ENCODE measurements around the gene ZDHHC8. TPM values are rescaled to one million over a fixed set of nuclear protein-coding genes. Genes with fewer than 3 reads are reported as not detected.

Gene ZDHHC8
- total RNA-seq, 4 donors from 2014 or later: 14.7 to 56.5 (median 17.1) TPM

- Histone ChIP-seq H3K4me3 (no peak overlapping the region), H3K27ac (no peak overlapping the region), H3K27me3 (peaks cover 3% of the 10 kb centered on the region), H3K9me3 (no peaks in the 10 kb centered on the region), H3K36me3 (no peaks in the 10 kb centered on the region), H3K4me1 (no peaks in the 10 kb centered on the region)
- 57% methylated on average over 10 of the region's 10 CpGs; no CpG with 5 or more reads in 1 of the 2 donors for WGBS, 2 donors (ENCODE audit: low coverage in 1 of 2)
- DNase-seq: no peak
- TF ChIP-seq POLR2AphosphoS5 (IDR thresholded peaks at IDR 0.05): no peak
- no peak for TF ChIP-seq POLR2A (IDR thresholded peaks at IDR 0.05)
- no peak for TF ChIP-seq CTCF (IDR thresholded peaks at IDR 0.05)
- no peak for TF ChIP-seq EP300 (IDR thresholded peaks at IDR 0.05; ENCODE audit: low read depth)
- intact Hi-C loops (cut with DNase I; ENCODE audit: low total_unique reads) (no loop called here), in situ Hi-C loops (cut with MboI; ENCODE audit: low pct_ligation_motif_present in 1 of 4, low pct_unique_long_range_greater_than_20kb in 1 of 4, low sequenced_read_pairs in 3 of 4) (no loop called here)
Measured at GRCh38 chr22:20186183-20186870, 54.7 kb downstream of the ZDHHC8 start.

- WGBS, 2 donors (ENCODE audit: low coverage in 1 of 2): 60% methylated on average over 14 of the region's 14 CpGs; no CpG with 5 or more reads in 1 of the 2 donors
- in situ Hi-C loops (cut with MboI; ENCODE audit: low pct_ligation_motif_present in 1 of 4, low pct_unique_long_range_greater_than_20kb in 1 of 4, low sequenced_read_pairs in 3 of 4) (no loop called here), intact Hi-C loops (cut with DNase I; ENCODE audit: low total_unique reads) (no loop called here)
- Histone ChIP-seq H3K27me3 (peaks cover 3% of the 10 kb centered on the region), H3K9me3 (no peaks in the 10 kb centered on the region), H3K27ac (no peak overlapping the region), H3K4me3 (no peak overlapping the region), H3K4me1 (no peaks in the 10 kb centered on the region), H3K36me3 (no peaks in the 10 kb centered on the region)
- DNase-seq: no peak
- TF ChIP-seq POLR2A (IDR thresholded peaks at IDR 0.05) (no peak), CTCF (IDR thresholded peaks at IDR 0.05) (no peak), POLR2AphosphoS5 (IDR thresholded peaks at IDR 0.05) (no peak), EP300 (IDR thresholded peaks at IDR 0.05; ENCODE audit: low read depth) (no peak)
Measured at GRCh38 chr22:20186871-20187546, 55.4 kb downstream of the ZDHHC8 start.

- no peaks in the 10 kb centered on the region for H3K9me3 ChIP-seq
- 90% methylated on average over 10 of the region's 12 CpGs; no CpG with 5 or more reads in 1 of the 2 donors for WGBS, 2 donors (ENCODE audit: low coverage in 1 of 2)
- no peak for TF ChIP-seq CTCF (IDR thresholded peaks at IDR 0.05)
- TF ChIP-seq POLR2AphosphoS5 (IDR thresholded peaks at IDR 0.05): no peak
- TF ChIP-seq POLR2A (IDR thresholded peaks at IDR 0.05): no peak
- TF ChIP-seq EP300 (IDR thresholded peaks at IDR 0.05; ENCODE audit: low read depth): no peak
- H3K4me3 ChIP-seq: no peak overlapping the region
- intact Hi-C loops (cut with DNase I; ENCODE audit: low total_unique reads) (no loop called here), in situ Hi-C loops (cut with MboI; ENCODE audit: low pct_ligation_motif_present in 1 of 4, low pct_unique_long_range_greater_than_20kb in 1 of 4, low sequenced_read_pairs in 3 of 4) (no loop called here)
- no peak overlapping the region for H3K27ac ChIP-seq
- H3K27me3 ChIP-seq: peaks cover 3% of the 10 kb centered on the region
- DNase-seq: no peak
- H3K4me1 ChIP-seq: no peaks in the 10 kb centered on the region
- H3K36me3 ChIP-seq: no peaks in the 10 kb centered on the region
Measured at GRCh38 chr22:20187777-20188566, 56.4 kb downstream of the ZDHHC8 start.

- H3K27ac ChIP-seq: no peak overlapping the region
- TF ChIP-seq EP300 (IDR thresholded peaks at IDR 0.05; ENCODE audit: low read depth) (no peak), CTCF (IDR thresholded peaks at IDR 0.05) (no peak), POLR2AphosphoS5 (IDR thresholded peaks at IDR 0.05) (no peak), POLR2A (IDR thresholded peaks at IDR 0.05) (no peak)
- 92 to 100% methylated on average over 1 to 4 of the region's 6 CpGs for WGBS, 2 donors (ENCODE audit: low coverage in 1 of 2)
- H3K4me3 ChIP-seq: no peak overlapping the region
- no peak for DNase-seq
- in situ Hi-C loops (cut with MboI; ENCODE audit: low pct_ligation_motif_present in 1 of 4, low pct_unique_long_range_greater_than_20kb in 1 of 4, low sequenced_read_pairs in 3 of 4) (no loop called here), intact Hi-C loops (cut with DNase I; ENCODE audit: low total_unique reads) (no loop called here)
- H3K36me3 ChIP-seq: no peaks in the 10 kb centered on the region
- H3K4me1 ChIP-seq: no peaks in the 10 kb centered on the region
- H3K27me3 ChIP-seq: peaks cover 3% of the 10 kb centered on the region
- no peaks in the 10 kb centered on the region for H3K9me3 ChIP-seq
Measured at GRCh38 chr22:20188567-20188877, 56.9 kb downstream of the ZDHHC8 start.
